Measurements from ENCODE around the gene DENND2A. TPM values are rescaled to one million over a fixed set of nuclear protein-coding genes. Genes with fewer than 3 reads are reported as not detected.

Gene DENND2A
- total and polyA plus RNA-seq, 10 of the 15 experiments (the other 5 are each of a cell fraction or from before 2014, with no cell fraction given), result 0.01 TPM; not detected in 9

DNA sequence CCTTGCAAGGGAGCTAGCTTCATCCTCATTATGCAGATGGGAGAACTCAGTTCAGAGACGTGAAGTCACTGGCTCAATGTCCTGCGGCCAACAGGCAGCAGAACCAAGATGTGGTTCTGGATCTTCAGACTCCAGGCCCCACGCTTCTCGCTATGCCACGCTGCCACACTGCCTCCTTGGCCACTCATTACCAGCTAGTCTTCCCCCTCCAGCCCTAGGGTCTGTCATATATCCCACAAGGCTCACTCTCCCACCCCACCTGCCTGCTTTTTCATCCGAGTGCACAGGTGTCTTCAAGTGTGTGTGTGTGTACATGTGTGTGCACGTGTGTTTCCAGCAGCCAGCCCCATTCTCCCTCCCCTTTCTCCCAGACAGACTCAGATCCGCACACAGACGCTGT, 53.4 kb downstream of the DENND2A start (continued):
- TF ChIP-seq RAD21 (IDR thresholded peaks at IDR 0.05; ENCODE audit: insufficient read depth, low read depth, low read length), result no peak
- TF ChIP-seq, protein P1, sequence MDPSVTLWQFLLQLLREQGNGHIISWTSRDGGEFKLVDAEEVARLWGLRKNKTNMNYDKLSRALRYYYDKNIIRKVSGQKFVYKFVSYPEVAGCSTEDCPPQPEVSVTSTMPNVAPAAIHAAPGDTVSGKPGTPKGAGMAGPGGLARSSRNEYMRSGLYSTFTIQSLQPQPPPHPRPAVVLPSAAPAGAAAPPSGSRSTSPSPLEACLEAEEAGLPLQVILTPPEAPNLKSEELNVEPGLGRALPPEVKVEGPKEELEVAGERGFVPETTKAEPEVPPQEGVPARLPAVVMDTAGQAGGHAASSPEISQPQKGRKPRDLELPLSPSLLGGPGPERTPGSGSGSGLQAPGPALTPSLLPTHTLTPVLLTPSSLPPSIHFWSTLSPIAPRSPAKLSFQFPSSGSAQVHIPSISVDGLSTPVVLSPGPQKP (IDR thresholded peaks at IDR 0.05; ENCODE audit: low read depth, low read length), result no peak
- TF ChIP-seq EZH2 (IDR thresholded peaks at IDR 0.05; ENCODE audit: borderline replicate concordance, control insufficient read depth, low read depth, low read length), result no peak
- TF ChIP-seq, protein P2, sequence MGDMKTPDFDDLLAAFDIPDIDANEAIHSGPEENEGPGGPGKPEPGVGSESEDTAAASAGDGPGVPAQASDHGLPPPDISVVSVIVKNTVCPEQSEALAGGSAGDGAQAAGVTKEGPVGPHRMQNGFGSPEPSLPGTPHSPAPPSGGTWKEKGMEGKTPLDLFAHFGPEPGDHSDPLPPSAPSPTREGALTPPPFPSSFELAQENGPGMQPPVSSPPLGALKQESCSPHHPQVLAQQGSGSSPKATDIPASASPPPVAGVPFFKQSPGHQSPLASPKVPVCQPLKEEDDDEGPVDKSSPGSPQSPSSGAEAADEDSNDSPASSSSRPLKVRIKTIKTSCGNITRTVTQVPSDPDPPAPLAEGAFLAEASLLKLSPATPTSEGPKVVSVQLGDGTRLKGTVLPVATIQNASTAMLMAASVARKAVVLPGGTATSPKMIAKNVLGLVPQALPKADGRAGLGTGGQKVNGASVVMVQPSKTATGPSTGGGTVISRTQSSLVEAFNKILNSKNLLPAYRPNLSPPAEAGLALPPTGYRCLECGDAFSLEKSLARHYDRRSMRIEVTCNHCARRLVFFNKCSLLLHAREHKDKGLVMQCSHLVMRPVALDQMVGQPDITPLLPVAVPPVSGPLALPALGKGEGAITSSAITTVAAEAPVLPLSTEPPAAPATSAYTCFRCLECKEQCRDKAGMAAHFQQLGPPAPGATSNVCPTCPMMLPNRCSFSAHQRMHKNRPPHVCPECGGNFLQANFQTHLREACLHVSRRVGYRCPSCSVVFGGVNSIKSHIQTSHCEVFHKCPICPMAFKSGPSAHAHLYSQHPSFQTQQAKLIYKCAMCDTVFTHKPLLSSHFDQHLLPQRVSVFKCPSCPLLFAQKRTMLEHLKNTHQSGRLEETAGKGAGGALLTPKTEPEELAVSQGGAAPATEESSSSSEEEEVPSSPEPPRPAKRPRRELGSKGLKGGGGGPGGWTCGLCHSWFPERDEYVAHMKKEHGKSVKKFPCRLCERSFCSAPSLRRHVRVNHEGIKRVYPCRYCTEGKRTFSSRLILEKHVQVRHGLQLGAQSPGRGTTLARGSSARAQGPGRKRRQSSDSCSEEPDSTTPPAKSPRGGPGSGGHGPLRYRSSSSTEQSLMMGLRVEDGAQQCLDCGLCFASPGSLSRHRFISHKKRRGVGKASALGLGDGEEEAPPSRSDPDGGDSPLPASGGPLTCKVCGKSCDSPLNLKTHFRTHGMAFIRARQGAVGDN (IDR thresholded peaks at IDR 0.05), result no peak
- TF ChIP-seq CBX5 (IDR thresholded peaks at IDR 0.05; ENCODE audit: low read depth), result no peak
- no peak for TF ChIP-seq ZNF384 (IDR thresholded peaks at IDR 0.05; ENCODE audit: borderline replicate concordance, low read depth, low read length)
- no peak for TF ChIP-seq TAF1 (IDR thresholded peaks at IDR 0.05; ENCODE audit: borderline replicate concordance, low read depth, low read length)
- TF ChIP-seq ZSCAN29 (IDR thresholded peaks at IDR 0.05), result no peak
- TF ChIP-seq SREBF1 (IDR thresholded peaks at IDR 0.05; ENCODE audit: low read length), result no peak
- TF ChIP-seq ESRRA (IDR thresholded peaks at IDR 0.05; ENCODE audit: low read length), result no peak
- no peak for TF ChIP-seq TBL1XR1 (IDR thresholded peaks at IDR 0.05; ENCODE audit: low read depth, low read length)

Data from GM12878 (cell line).